ENCODE results near the gene PGM5. TPM values are rescaled to one million over a fixed set of nuclear protein-coding genes. Genes with fewer than 3 reads are reported as not detected.

Gene PGM5
- total RNA-seq, 1 experiment from 2014 or later, result not detected

DNA sequence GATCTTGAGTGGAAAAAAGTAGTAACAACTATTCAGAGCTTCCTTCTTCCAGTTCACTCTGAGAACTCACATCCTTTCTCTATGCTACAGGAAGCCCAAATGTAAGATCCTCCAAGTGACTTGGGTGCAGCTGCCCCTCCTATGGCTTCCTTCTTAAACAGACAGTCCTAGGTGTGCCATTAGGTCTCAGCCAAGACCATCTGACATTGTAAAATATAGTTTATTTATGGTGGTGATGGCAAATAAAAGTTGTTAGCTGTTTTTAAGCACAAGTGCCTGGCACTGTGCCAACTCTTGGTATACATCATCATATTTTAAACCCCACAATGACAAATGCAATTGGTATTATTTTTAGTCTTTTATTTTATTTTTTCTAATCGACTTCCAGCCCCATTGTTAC, 126.1 kb downstream of the PGM5 start:
- Histone ChIP-seq H2BK5ac (ENCODE audit: insufficient read length, low read length) (no peak overlapping the region), H3K79me1 (ENCODE audit: insufficient read depth, low read depth, low read length, poor library complexity, severe bottlenecking) (no peaks in the 10 kb centered on the region), H3T11ph (ENCODE audit: low read length) (no peak overlapping the region), H2BK20ac (ENCODE audit: low read depth, low read length, poor library complexity, severe bottlenecking) (no peak overlapping the region), H4K20me1 (ENCODE audit: control insufficient read depth, insufficient read depth, insufficient read length) (no peaks in the 10 kb centered on the region), H4K5ac (ENCODE audit: insufficient read length, low read depth, low read length) (no peak overlapping the region), H3K4me1 (ENCODE audit: insufficient read depth, low read length) (no peaks in the 10 kb centered on the region), H2BK12ac (ENCODE audit: insufficient read length, low read depth, low read length) (no peak overlapping the region), H3K9me3 (ENCODE audit: control insufficient read depth, low read depth, low read length) (no peaks in the 10 kb centered on the region), H3K56ac (ENCODE audit: insufficient read length, low read depth, low read length) (no peak overlapping the region), H2AFZ (ENCODE audit: low read length) (no peak overlapping the region), H2BK15ac (ENCODE audit: low read depth, low read length) (no peak overlapping the region), H3K4ac (ENCODE audit: low read depth, low read length) (no peak overlapping the region), H2AK5ac (ENCODE audit: insufficient read length, low read length) (no peak overlapping the region), H3K23me2 (ENCODE audit: insufficient read length, low read depth, low read length, poor library complexity, severe bottlenecking) (no peaks in the 10 kb centered on the region), H3K14ac (ENCODE audit: insufficient read depth, low read length) (no peak overlapping the region), H3K18ac (ENCODE audit: insufficient read length, low read depth, low read length) (no peak overlapping the region), H4K91ac (ENCODE audit: insufficient read length, low read depth, low read length) (no peak overlapping the region), H3K9ac (ENCODE audit: extremely low read depth, insufficient read length, low read length) (no peak overlapping the region), H4K8ac (replicated peaks; ENCODE audit: insufficient read length, low read depth, low read length) (no peak overlapping the region), H3K23ac (ENCODE audit: insufficient read length, low read depth, low read length) (no peak overlapping the region), H3K27me3 (ENCODE audit: insufficient read depth, low read length) (no peaks in the 10 kb centered on the region; the same call in 1 of the 2 replicates), H3K27ac (ENCODE audit: insufficient read length, low read depth, low read length) (no peak overlapping the region), H3K79me2 (ENCODE audit: insufficient read depth, low read length) (no peaks in the 10 kb centered on the region), H3K4me2 (ENCODE audit: insufficient read depth, insufficient read length, low read length) (no peak overlapping the region), H2BK120ac (ENCODE audit: low read depth, low read length, poor library complexity, severe bottlenecking) (no peak overlapping the region)
- TF ChIP-seq, protein P1, sequence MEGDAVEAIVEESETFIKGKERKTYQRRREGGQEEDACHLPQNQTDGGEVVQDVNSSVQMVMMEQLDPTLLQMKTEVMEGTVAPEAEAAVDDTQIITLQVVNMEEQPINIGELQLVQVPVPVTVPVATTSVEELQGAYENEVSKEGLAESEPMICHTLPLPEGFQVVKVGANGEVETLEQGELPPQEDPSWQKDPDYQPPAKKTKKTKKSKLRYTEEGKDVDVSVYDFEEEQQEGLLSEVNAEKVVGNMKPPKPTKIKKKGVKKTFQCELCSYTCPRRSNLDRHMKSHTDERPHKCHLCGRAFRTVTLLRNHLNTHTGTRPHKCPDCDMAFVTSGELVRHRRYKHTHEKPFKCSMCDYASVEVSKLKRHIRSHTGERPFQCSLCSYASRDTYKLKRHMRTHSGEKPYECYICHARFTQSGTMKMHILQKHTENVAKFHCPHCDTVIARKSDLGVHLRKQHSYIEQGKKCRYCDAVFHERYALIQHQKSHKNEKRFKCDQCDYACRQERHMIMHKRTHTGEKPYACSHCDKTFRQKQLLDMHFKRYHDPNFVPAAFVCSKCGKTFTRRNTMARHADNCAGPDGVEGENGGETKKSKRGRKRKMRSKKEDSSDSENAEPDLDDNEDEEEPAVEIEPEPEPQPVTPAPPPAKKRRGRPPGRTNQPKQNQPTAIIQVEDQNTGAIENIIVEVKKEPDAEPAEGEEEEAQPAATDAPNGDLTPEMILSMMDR (conservative IDR thresholded peaks at IDR 0.05), result no peak
- Mint-ChIP-seq H3K27ac (no peak overlapping the region), H3K4me3 (no peak overlapping the region), H3K36me3 (ENCODE audit: insufficient read depth in 1 of 3, low read depth in 3 of 3) (no peaks in the 10 kb centered on the region), H3K9me3 (peaks cover 4 to 6% of the 10 kb centered on the region in 2 experiments; a peak in 3 of 5 replicates), H3K27me3 (ENCODE audit: low read depth) (peaks cover 96% of the 10 kb centered on the region), H3K4me1 (no peaks in the 10 kb centered on the region)
- no peak for DNase-seq
- no CpG with 5 or more reads among the region's 1 CpG for WGBS (ENCODE audit: extremely low coverage, insufficient read length, low lambda C conversion rate)
